Liver (tissue), 9 donors: ENCODE results near the gene NSUN5. TPM values are rescaled to one million over a fixed set of nuclear protein-coding genes. Genes with fewer than 3 reads are reported as not detected.

Experiments used
- DNase-seq: peaks from one replicate; pipeline ENCODE4 v3.0.0-alpha.2; 2017; ENCODE audit warnings: low spot score
- H3K27ac ChIP-seq, 2 donors: one replicate each; pipeline ENCODE4 v1.7.0; 2013; ENCODE audit warnings: inconsistent platforms in 2 of 2, low read length in 2 of 2, control low read depth in 1 of 2, low read depth in 1 of 2, mild to moderate bottlenecking in 1 of 2
- H3K27me3 ChIP-seq, 4 donors: one replicate each; pipeline versions ENCODE4 v1.6.1 to v1.7.0; 2013; ENCODE audit warnings: low read length in 3 of 4, inconsistent platforms in 1 of 4, mild to moderate bottlenecking in 1 of 4, moderate library complexity in 1 of 4; ENCODE audit not compliant: control insufficient read depth in 4 of 4, insufficient read depth in 4 of 4
- H3K36me3 ChIP-seq, 4 donors: one replicate each; pipeline versions ENCODE4 v1.6.1 to v1.7.0; 2013; ENCODE audit warnings: low read length in 3 of 4, mild to moderate bottlenecking in 3 of 4, low read depth in 1 of 4, moderate library complexity in 1 of 4; ENCODE audit not compliant: control insufficient read depth in 4 of 4, insufficient read depth in 3 of 4
- H3K4me1 ChIP-seq, 4 donors: one replicate each; pipeline versions ENCODE4 v1.6.1 to v1.7.0; 2013; ENCODE audit warnings: low read length in 3 of 4, mild to moderate bottlenecking in 3 of 4, moderate library complexity in 1 of 4; ENCODE audit not compliant: control insufficient read depth in 4 of 4, insufficient read depth in 4 of 4
- H3K4me3 ChIP-seq, 3 donors: one replicate each; pipeline versions ENCODE4 v1.6.1 to v1.7.0; 2013; ENCODE audit warnings: low read length in 3 of 3, control low read depth in 1 of 3, low read depth in 1 of 3, mild to moderate bottlenecking in 1 of 3
- H3K9ac ChIP-seq, 2 donors: one replicate each; pipeline ENCODE4 v1.7.0; 2013; ENCODE audit warnings: low read length in 2 of 2, mild to moderate bottlenecking in 2 of 2, moderate library complexity in 2 of 2, control low read depth in 1 of 2, low read depth in 1 of 2
- H3K9me3 ChIP-seq, 4 donors: one replicate each; pipeline versions ENCODE4 v1.6.1 to v1.7.0; 2013; ENCODE audit warnings: low read length in 3 of 4; ENCODE audit not compliant: control insufficient read depth in 4 of 4
- EGR1 ChIP-seq, 2 donors: IDR thresholded peaks; 2 replicates each; pipeline ENCODE4 v1.6.1; 2016 to 2018; ENCODE audit warnings: antibody characterized with exemption in 2 of 2, low read depth in 2 of 2
- FOXA1 ChIP-seq: IDR thresholded peaks from 2 replicates; pipeline ENCODE4 v1.6.1; 2016; ENCODE audit warnings: antibody characterized with exemption
- FOXA2 ChIP-seq: IDR thresholded peaks from 2 replicates; pipeline ENCODE4 v1.6.1; 2016; ENCODE audit warnings: antibody characterized with exemption
- GABPA ChIP-seq, 2 donors: IDR thresholded peaks in 1 of 2; conservative IDR thresholded peaks in 1 of 2; 2 replicates each; pipeline ENCODE4 v1.6.1; 2016; ENCODE audit warnings: antibody characterized with exemption in 2 of 2, mild to moderate bottlenecking in 1 of 2, moderate library complexity in 1 of 2
- HNF4A ChIP-seq, 2 donors: conservative IDR thresholded peaks; 2 replicates each; pipeline ENCODE4 v1.6.1; 2016; ENCODE audit warnings: antibody characterized with exemption in 2 of 2, mild to moderate bottlenecking in 2 of 2
- HNF4G ChIP-seq: IDR thresholded peaks from 2 replicates; pipeline ENCODE4 v1.6.1; 2016; ENCODE audit warnings: antibody characterized with exemption
- JUND ChIP-seq, 2 donors: IDR thresholded peaks; 2 replicates each; pipeline ENCODE4 v1.6.1; 2016; ENCODE audit warnings: antibody characterized with exemption in 2 of 2
- NR2F2 ChIP-seq: IDR thresholded peaks from 2 replicates; pipeline ENCODE4 v1.6.1; 2016; ENCODE audit warnings: antibody characterized with exemption
- RAD21 ChIP-seq, 2 donors: IDR thresholded peaks; 2 replicates each; pipeline ENCODE4 v1.6.1; 2016; ENCODE audit warnings: antibody characterized with exemption in 2 of 2, mild to moderate bottlenecking in 2 of 2
- RXRA ChIP-seq, 2 donors: IDR thresholded peaks; 2 replicates each; pipeline ENCODE4 v1.6.1; 2017 to 2018; ENCODE audit warnings: antibody characterized with exemption in 2 of 2, mild to moderate bottlenecking in 1 of 2
- SP1 ChIP-seq: IDR thresholded peaks from 2 replicates; pipeline ENCODE4 v1.6.1; 2018; ENCODE audit warnings: antibody characterized with exemption, mild to moderate bottlenecking
- TAF1 ChIP-seq: conservative IDR thresholded peaks from 2 replicates; pipeline ENCODE4 v1.6.1; 2016; ENCODE audit warnings: antibody characterized with exemption, mild to moderate bottlenecking
- YY1 ChIP-seq: IDR thresholded peaks from 2 replicates; pipeline ENCODE4 v1.6.1; 2016; ENCODE audit warnings: antibody characterized with exemption, mild to moderate bottlenecking
- WGBS: extraction: QIAGEN DNeasy Blood & Tissue Kit; methylation state at CpG from one replicate; pipeline ENCODE4 v1.1.7; 2013; 5-methylcytosine and 5-hydroxymethylcytosine counted together
- polyA plus RNA-seq, 2 donors: library from polyadenylated mRNA; stranded (reverse) in 1 of 2; unstranded in 1 of 2; fragments of 200-250 nt in 1 of 2; fragments of >200 nt in 1 of 2; fragmentation: Nextera tagmentation in 1 of 2; extraction: Ambion mirVana in 1 of 2; gene quantifications; one replicate each; pipeline versions ENCODE4 v1.2.1 to v1.2.3, GENCODE V29; 2013 to 2015
- total RNA-seq, 2 donors: library from RNA; depleted of rRNA; stranded (reverse); fragments of >200 nt; gene quantifications; one replicate each; pipeline ENCODE4 v1.2.3, GENCODE V29; 2014
- TF ChIP-seq, protein P1 (sequence below): IDR thresholded peaks from 2 replicates; pipeline ENCODE4 v1.6.1; 2016; ENCODE audit warnings: antibody characterized with exemption, mild to moderate bottlenecking
- TF ChIP-seq, protein P2 (sequence below): IDR thresholded peaks from 2 replicates; pipeline ENCODE4 v1.6.1; 2016; ENCODE audit warnings: antibody characterized with exemption
- TF ChIP-seq, protein P3 (sequence below): IDR thresholded peaks from 2 replicates; pipeline ENCODE4 v1.6.1; 2016; ENCODE audit warnings: antibody characterized with exemption
- TF ChIP-seq, protein P4 (sequence below): IDR thresholded peaks from 2 replicates; pipeline ENCODE4 v1.6.1; 2016; ENCODE audit warnings: antibody characterized with exemption
- TF ChIP-seq, protein P5 (sequence below): fragments of 150-350 bp; IDR thresholded peaks from 2 replicates; pipeline ENCODE4 v1.5.1; 2017; ENCODE audit warnings: improper control_type of control experiment, low read depth, low read length; ENCODE audit not compliant: missing input control
- donor health status: healthy.
- donor health status: healthy.
- donor health status: healthy.
- donor health status: healthy.
- donor health status: healthy.

NSUN5 gene
- total and polyA plus RNA-seq, 4 donors: 7.2 to 12.4 (median 10.3) TPM

DNA sequence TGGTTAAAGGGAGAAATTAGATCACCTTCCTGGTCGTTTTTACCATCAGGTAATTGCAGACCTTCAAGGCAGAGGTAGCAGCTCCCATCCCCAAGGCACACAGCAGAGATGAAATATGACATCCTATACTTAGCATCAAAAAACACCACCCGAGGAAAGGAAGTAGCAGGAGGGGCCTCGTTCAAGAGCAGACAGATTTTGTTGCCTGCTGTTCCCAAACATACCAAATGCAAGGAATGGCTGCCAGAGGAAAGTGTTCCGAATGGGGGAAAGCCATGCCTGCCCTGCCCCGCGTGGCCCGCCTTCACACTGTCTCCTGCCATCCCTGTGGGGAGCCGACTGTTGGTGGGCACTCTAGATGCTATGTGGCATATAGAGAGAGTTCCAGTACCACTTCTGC is 37.3 kb upstream of the NSUN5 start:
- no peaks in the 10 kb centered on the region for H3K9me3 ChIP-seq
- peaks cover 5 to 36% (median 20%) of the 10 kb centered on the region in 4 donors for H3K4me1 ChIP-seq
- TF ChIP-seq TAF1: no peak
- H3K36me3 ChIP-seq: no peaks in the 10 kb centered on the region
- no peak overlapping the region for H3K9ac ChIP-seq
- H3K27ac ChIP-seq: no peak overlapping the region
- H3K4me3 ChIP-seq: no peak overlapping the region
- no peaks in the 10 kb centered on the region for H3K27me3 ChIP-seq
- WGBS: 69% methylated on average over 8 of the region's 8 CpGs
- DNase-seq: no peak

DNA sequence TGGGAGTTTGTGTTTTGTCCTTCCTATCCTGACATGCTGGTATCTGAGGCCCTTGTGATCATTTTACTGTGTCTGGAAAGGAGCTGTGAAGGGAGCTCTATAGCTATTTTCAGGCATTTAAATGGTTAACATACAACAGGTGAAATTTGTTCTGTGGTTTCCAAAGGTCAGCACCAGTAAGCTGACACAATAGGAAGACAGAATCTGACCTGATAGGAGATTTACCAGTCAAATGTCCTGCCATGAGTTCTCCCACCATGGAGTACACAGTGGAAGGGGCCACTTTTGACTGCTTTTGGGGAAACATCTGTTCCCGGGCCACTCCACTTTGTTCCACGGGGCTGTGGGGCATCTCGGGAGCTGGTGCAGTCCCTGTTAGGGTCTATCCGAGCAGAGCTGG is 36.9 kb upstream of the NSUN5 start:
- WGBS: 39% methylated on average over 4 of the region's 4 CpGs
- no peak overlapping the region for H3K9ac ChIP-seq
- no peak for DNase-seq

More for the DNA sequence above, 36.9 kb upstream of the NSUN5 start:
- Histone ChIP-seq H3K36me3 (no peaks in the 10 kb centered on the region), H3K9me3 (no peaks in the 10 kb centered on the region), H3K27ac (no peak overlapping the region), H3K4me3 (no peak overlapping the region), H3K27me3 (no peaks in the 10 kb centered on the region), H3K4me1 (peaks cover 5 to 36% (median 20%) of the 10 kb centered on the region in 4 donors)
- TF ChIP-seq RXRA (IDR thresholded peaks at IDR 0.05) (peak; percentile 42 to 45), JUND (IDR thresholded peaks at IDR 0.05) (no peak), RAD21 (IDR thresholded peaks at IDR 0.05) (peak in 1 of 2 donors; percentile 27), HNF4A (conservative IDR thresholded peaks at IDR 0.05) (peak; percentile 78 to 81), NR2F2 (no peak), FOXA2 (no peak), EGR1 (IDR thresholded peaks at IDR 0.05; ENCODE audit: low read depth in 2 of 2) (no peak), YY1 (peak; percentile 30), FOXA1 (no peak), HNF4G (no peak), SP1 (peak; percentile 80), GABPA (IDR thresholded peaks at IDR 0.05 in 1 of 2, conservative IDR thresholded peaks at IDR 0.05 in 1 of 2) (no peak), TAF1 (peak; percentile 16)
- TF ChIP-seq, protein P1, sequence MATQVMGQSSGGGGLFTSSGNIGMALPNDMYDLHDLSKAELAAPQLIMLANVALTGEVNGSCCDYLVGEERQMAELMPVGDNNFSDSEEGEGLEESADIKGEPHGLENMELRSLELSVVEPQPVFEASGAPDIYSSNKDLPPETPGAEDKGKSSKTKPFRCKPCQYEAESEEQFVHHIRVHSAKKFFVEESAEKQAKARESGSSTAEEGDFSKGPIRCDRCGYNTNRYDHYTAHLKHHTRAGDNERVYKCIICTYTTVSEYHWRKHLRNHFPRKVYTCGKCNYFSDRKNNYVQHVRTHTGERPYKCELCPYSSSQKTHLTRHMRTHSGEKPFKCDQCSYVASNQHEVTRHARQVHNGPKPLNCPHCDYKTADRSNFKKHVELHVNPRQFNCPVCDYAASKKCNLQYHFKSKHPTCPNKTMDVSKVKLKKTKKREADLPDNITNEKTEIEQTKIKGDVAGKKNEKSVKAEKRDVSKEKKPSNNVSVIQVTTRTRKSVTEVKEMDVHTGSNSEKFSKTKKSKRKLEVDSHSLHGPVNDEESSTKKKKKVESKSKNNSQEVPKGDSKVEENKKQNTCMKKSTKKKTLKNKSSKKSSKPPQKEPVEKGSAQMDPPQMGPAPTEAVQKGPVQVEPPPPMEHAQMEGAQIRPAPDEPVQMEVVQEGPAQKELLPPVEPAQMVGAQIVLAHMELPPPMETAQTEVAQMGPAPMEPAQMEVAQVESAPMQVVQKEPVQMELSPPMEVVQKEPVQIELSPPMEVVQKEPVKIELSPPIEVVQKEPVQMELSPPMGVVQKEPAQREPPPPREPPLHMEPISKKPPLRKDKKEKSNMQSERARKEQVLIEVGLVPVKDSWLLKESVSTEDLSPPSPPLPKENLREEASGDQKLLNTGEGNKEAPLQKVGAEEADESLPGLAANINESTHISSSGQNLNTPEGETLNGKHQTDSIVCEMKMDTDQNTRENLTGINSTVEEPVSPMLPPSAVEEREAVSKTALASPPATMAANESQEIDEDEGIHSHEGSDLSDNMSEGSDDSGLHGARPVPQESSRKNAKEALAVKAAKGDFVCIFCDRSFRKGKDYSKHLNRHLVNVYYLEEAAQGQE: no peak
- TF ChIP-seq, protein P2, sequence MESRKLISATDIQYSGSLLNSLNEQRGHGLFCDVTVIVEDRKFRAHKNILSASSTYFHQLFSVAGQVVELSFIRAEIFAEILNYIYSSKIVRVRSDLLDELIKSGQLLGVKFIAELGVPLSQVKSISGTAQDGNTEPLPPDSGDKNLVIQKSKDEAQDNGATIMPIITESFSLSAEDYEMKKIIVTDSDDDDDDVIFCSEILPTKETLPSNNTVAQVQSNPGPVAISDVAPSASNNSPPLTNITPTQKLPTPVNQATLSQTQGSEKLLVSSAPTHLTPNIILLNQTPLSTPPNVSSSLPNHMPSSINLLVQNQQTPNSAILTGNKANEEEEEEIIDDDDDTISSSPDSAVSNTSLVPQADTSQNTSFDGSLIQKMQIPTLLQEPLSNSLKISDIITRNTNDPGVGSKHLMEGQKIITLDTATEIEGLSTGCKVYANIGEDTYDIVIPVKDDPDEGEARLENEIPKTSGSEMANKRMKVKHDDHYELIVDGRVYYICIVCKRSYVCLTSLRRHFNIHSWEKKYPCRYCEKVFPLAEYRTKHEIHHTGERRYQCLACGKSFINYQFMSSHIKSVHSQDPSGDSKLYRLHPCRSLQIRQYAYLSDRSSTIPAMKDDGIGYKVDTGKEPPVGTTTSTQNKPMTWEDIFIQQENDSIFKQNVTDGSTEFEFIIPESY: no peak
- TF ChIP-seq, protein P3, sequence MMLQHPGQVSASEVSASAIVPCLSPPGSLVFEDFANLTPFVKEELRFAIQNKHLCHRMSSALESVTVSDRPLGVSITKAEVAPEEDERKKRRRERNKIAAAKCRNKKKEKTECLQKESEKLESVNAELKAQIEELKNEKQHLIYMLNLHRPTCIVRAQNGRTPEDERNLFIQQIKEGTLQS: no peak
- TF ChIP-seq, protein P4, sequence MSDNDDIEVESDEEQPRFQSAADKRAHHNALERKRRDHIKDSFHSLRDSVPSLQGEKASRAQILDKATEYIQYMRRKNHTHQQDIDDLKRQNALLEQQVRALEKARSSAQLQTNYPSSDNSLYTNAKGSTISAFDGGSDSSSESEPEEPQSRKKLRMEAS: no peak
- TF ChIP-seq, protein P5, sequence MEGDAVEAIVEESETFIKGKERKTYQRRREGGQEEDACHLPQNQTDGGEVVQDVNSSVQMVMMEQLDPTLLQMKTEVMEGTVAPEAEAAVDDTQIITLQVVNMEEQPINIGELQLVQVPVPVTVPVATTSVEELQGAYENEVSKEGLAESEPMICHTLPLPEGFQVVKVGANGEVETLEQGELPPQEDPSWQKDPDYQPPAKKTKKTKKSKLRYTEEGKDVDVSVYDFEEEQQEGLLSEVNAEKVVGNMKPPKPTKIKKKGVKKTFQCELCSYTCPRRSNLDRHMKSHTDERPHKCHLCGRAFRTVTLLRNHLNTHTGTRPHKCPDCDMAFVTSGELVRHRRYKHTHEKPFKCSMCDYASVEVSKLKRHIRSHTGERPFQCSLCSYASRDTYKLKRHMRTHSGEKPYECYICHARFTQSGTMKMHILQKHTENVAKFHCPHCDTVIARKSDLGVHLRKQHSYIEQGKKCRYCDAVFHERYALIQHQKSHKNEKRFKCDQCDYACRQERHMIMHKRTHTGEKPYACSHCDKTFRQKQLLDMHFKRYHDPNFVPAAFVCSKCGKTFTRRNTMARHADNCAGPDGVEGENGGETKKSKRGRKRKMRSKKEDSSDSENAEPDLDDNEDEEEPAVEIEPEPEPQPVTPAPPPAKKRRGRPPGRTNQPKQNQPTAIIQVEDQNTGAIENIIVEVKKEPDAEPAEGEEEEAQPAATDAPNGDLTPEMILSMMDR: no peak
